Endothelial cell of hepatic sinusoid (primary cell): ENCODE results near the gene AIG1.
"Not testable (repeated sequence)": the region's sequence is repeated elsewhere in the genome, so short reads cannot be mapped to it uniquely, and the experiment has no call there.

ENCODE experiments used
- in situ Hi-C: cut with HindIII; loops from 2 replicates; pipeline ENCODE4 v1.10.0; 2017; ENCODE audit warnings: low sequenced_read_pairs

Gene AIG1

GRCh38 chr6:143223895-143224294 lies 163.2 kb downstream of the AIG1 start:
- in situ Hi-C loops = no loop called here

GRCh38 chr6:143224516-143224915 lies 163.8 kb downstream of the AIG1 start:
- in situ Hi-C loops = no loop called here

- in situ Hi-C loops = no loop called here
Observed at GRCh38 chr6:143225929-143226328, 165.2 kb downstream of the AIG1 start.

- in situ Hi-C loops = no loop called here
Observed at GRCh38 chr6:143227675-143228074, 167.0 kb downstream of the AIG1 start.

- in situ Hi-C loops = no loop called here
Observed at GRCh38 chr6:143229400-143229799, 168.7 kb downstream of the AIG1 start.

GRCh38 chr6:143232849-143233248 lies 172.2 kb downstream of the AIG1 start:
- in situ Hi-C loops = no loop called here

- in situ Hi-C loops = no loop called here
Observed at GRCh38 chr6:143233554-143234285, 173.0 kb downstream of the AIG1 start.

GRCh38 chr6:143234734-143235133 lies 174.0 kb downstream of the AIG1 start:
- in situ Hi-C loops = no loop called here

- in situ Hi-C loops = no loop called here
Observed at GRCh38 chr6:143236151-143236798, 175.6 kb downstream of the AIG1 start.

- in situ Hi-C loops = no loop called here
Observed at GRCh38 chr6:143238306-143238705, 177.6 kb downstream of the AIG1 start.

GRCh38 chr6:143241111-143241510 lies 180.4 kb downstream of the AIG1 start:
- in situ Hi-C loops = no loop called here

GRCh38 chr6:143241911-143242310 lies 181.2 kb downstream of the AIG1 start:
- in situ Hi-C loops = no loop called here

- in situ Hi-C loops = no loop called here
Observed at GRCh38 chr6:143243786-143244185, 183.1 kb downstream of the AIG1 start.

- in situ Hi-C loops = no loop called here
Observed at GRCh38 chr6:143245656-143246055, 185.0 kb downstream of the AIG1 start.

- in situ Hi-C loops = not testable (repeated sequence)
Observed at GRCh38 chr6:143246166-143246775, 185.6 kb downstream of the AIG1 start.

GRCh38 chr6:143247586-143247985 lies 186.9 kb downstream of the AIG1 start:
- in situ Hi-C loops = no loop called here

GRCh38 chr6:143248359-143248758 lies 187.7 kb downstream of the AIG1 start:
- in situ Hi-C loops = no loop called here

- in situ Hi-C loops = no loop called here
Observed at GRCh38 chr6:143251288-143251687, 190.6 kb downstream of the AIG1 start.

GRCh38 chr6:143252961-143253360 lies 192.3 kb downstream of the AIG1 start:
- in situ Hi-C loops = no loop called here

GRCh38 chr6:143253586-143253985 lies 192.9 kb downstream of the AIG1 start:
- in situ Hi-C loops = no loop called here

GRCh38 chr6:143258945-143259344 lies 198.3 kb downstream of the AIG1 start:
- in situ Hi-C loops = no loop called here

GRCh38 chr6:143260857-143261256 lies 200.2 kb downstream of the AIG1 start:
- in situ Hi-C loops = no loop called here
